A549 (cell line): ENCODE measurements around the gene TXNDC9. TPM values are rescaled to one million over a fixed set of nuclear protein-coding genes. Genes with fewer than 3 reads are reported as not detected.
"Not testable (repeated sequence)": the region's sequence is repeated elsewhere in the genome, so short reads cannot be mapped to it uniquely, and the experiment has no call there.

Experiments
- ATAC-seq, 2 experiments: fragments of 200-7000 bp in 1 of 2; fragments of >200 bp in 1 of 2; cut with Nextera tagmentation in 1 of 2; cut with Tn5 transposase in 1 of 2; 3 replicates each; pipeline versions ENCODE4 v1.8.0 to v1.9.1; 2018 to 2020; ENCODE audit warnings: mild to moderate bottlenecking in 1 of 2, moderate library complexity in 1 of 2
- CTCF ChIA-PET: fragments of 300-600 bp; sonication (Branson Sonifier 250); formaldehyde crosslinking; extraction: SDS; loops from one replicate; lab custom pipeline; 2021; ENCODE audit warnings: antibody characterized with exemption, inconsistent platforms; lab: Yijun Ruan, JAX
- POLR2A ChIA-PET: fragments of 350-600 bp; formaldehyde crosslinking; extraction: SDS; loops from one replicate; lab custom pipeline; 2021; ENCODE audit warnings: antibody characterized with exemption, inconsistent platforms; lab: Yijun Ruan, JAX
- DNase-seq, 2 experiments: peaks; one replicate each; pipeline versions ENCODE4 v3.0.0 to v3.0.0-alpha.2; 2011 to 2016; ENCODE audit warnings: low read depth in 1 of 2, low spot score in 1 of 2
- FAIRE-seq: peaks from 2 replicates; lab custom pipeline; 2011; peaks lifted over from hg19 to GRCh38; lab: Jason Lieb, UNC
- H3K27ac ChIP-seq, 2 experiments: fragments of >200 bp; sonication (Bioruptor Twin); formaldehyde crosslinking; 3 replicates each; pipeline ENCODE4 v1.5.1; 2016 to 2017
- H3K4me1 ChIP-seq: fragments of >200 bp; sonication (Bioruptor Twin); formaldehyde crosslinking; 3 replicates; pipeline ENCODE4 v1.6.1; 2016
- H3K4me2 ChIP-seq: fragments of >200 bp; sonication (Bioruptor Twin); formaldehyde crosslinking; 3 replicates; pipeline ENCODE4 v1.6.1; 2016
- H3K4me3 ChIP-seq: fragments of >200 bp; sonication (Bioruptor Twin); formaldehyde crosslinking; 3 replicates; pipeline ENCODE4 v1.5.1; 2016
- H3K9me3 ChIP-seq: fragments of >200 bp; sonication (Bioruptor Twin); formaldehyde crosslinking; 3 replicates; pipeline ENCODE4 v1.6.1; 2016
- BCL3 ChIP-seq: fragments of >200 bp; sonication (Bioruptor Twin); formaldehyde crosslinking; IDR thresholded peaks from 3 replicates; pipeline ENCODE4 v1.6.1; 2016
- BHLHE40 ChIP-seq: IDR thresholded peaks from 2 replicates; pipeline ENCODE4 v1.6.1; 2012; ENCODE audit warnings: low read depth, low read length, inconsistent platforms
- CBX8 ChIP-seq: fragments of 200-600 bp; sonication (generic); IDR thresholded peaks from 2 replicates; pipeline ENCODE4 v1.6.1; 2016
- CTCF ChIP-seq: fragments of >200 bp; sonication (Bioruptor Twin); formaldehyde crosslinking; IDR thresholded peaks from 3 replicates; pipeline ENCODE4 v1.5.1; 2016
- ESRRA ChIP-seq: fragments of 150-350 bp; IDR thresholded peaks from 2 replicates; pipeline ENCODE4 v1.6.1; 2014; ENCODE audit warnings: mild to moderate bottlenecking, low read length, borderline replicate concordance
- FOSB ChIP-seq: fragments of 250-450 bp; sonication (Bioruptor Pico); IDR thresholded peaks from 2 replicates; pipeline ENCODE4 v1.5.0; 2020; ENCODE audit warnings: mild to moderate bottlenecking, moderate library complexity
- FOXS1 ChIP-seq: fragments of 250-450 bp; sonication (Bioruptor Pico); IDR thresholded peaks from 2 replicates; pipeline ENCODE4 v1.5.0; 2020; ENCODE audit warnings: mild to moderate bottlenecking, moderate library complexity
- GATA3 ChIP-seq: IDR thresholded peaks from 2 replicates; pipeline ENCODE4 v1.6.1; 2012; ENCODE audit warnings: borderline replicate concordance
- HES2 ChIP-seq: fragments of >200 bp; sonication (Bioruptor Twin); formaldehyde crosslinking; IDR thresholded peaks from 2 replicates; pipeline ENCODE4 v1.6.1; 2016
- HOXB13 ChIP-seq: fragments of 250-450 bp; sonication (Bioruptor Pico); IDR thresholded peaks from 2 replicates; pipeline ENCODE4 v1.5.0; 2020; ENCODE audit warnings: low read depth, mild to moderate bottlenecking, moderate library complexity
- HOXB5 ChIP-seq: fragments of 250-450 bp; sonication (Bioruptor Pico); IDR thresholded peaks from 2 replicates; pipeline ENCODE4 v1.5.0; 2020; ENCODE audit warnings: mild to moderate bottlenecking, moderate library complexity
- KDM1A ChIP-seq: fragments of 200-600 bp; sonication (generic); IDR thresholded peaks from 2 replicates; pipeline ENCODE4 v1.6.1; 2016; ENCODE audit warnings: low read depth, mild to moderate bottlenecking
- KDM5A ChIP-seq: fragments of 200-600 bp; sonication (generic); IDR thresholded peaks from 2 replicates; pipeline ENCODE4 v1.6.1; 2016; ENCODE audit warnings: antibody characterized with exemption, mild to moderate bottlenecking
- MAZ ChIP-seq: fragments of 150-350 bp; IDR thresholded peaks from 2 replicates; pipeline ENCODE4 v1.6.1; 2014; ENCODE audit warnings: antibody characterized with exemption, low read depth, low read length, borderline replicate concordance
- MYC ChIP-seq: IDR thresholded peaks from 2 replicates; pipeline ENCODE4 v1.6.1; 2012; ENCODE audit warnings: mild to moderate bottlenecking, inconsistent platforms, low read length, improper control_type of control experiment, borderline replicate concordance
- PBX3 ChIP-seq: IDR thresholded peaks from 2 replicates; pipeline ENCODE4 v1.6.1; 2012
- PHF8 ChIP-seq: fragments of 200-600 bp; sonication (generic); IDR thresholded peaks from 2 replicates; pipeline ENCODE4 v1.6.1; 2016; ENCODE audit warnings: low read depth, mild to moderate bottlenecking, antibody characterized with exemption, moderate library complexity, borderline replicate concordance
- POLR2AphosphoS2 ChIP-seq: conservative IDR thresholded peaks from 2 replicates; pipeline ENCODE4 v1.6.1; 2012; ENCODE audit warnings: low read length, improper control_type of control experiment, inconsistent platforms
- REST ChIP-seq: fragments of 200-600 bp; sonication (generic); IDR thresholded peaks from 2 replicates; pipeline ENCODE4 v1.6.1; 2016; ENCODE audit warnings: antibody characterized with exemption, mild to moderate bottlenecking, moderate library complexity
- SREBF2 ChIP-seq: fragments of 450-650 bp; IDR thresholded peaks from 2 replicates; pipeline ENCODE4 v1.6.1; 2014; ENCODE audit warnings: mild to moderate bottlenecking, moderate library complexity
- ZC3H11A ChIP-seq: fragments of 450-650 bp; IDR thresholded peaks from 2 replicates; pipeline ENCODE4 v1.6.1; 2014; ENCODE audit warnings: antibody characterized with exemption, mild to moderate bottlenecking
- ZFP36 ChIP-seq: fragments of 450-650 bp; IDR thresholded peaks from 2 replicates; pipeline ENCODE4 v1.6.1; 2014; ENCODE audit warnings: borderline replicate concordance; ENCODE audit not compliant: partially characterized antibody
- WGBS: methylation state at CpG from one replicate; pipeline ENCODE4 v1.1.6; 2017; ENCODE audit errors: missing lambda C conversion rate; 5-methylcytosine and 5-hydroxymethylcytosine counted together
- polyA plus RNA-seq, 4 experiments: library from polyadenylated mRNA; depleted of rRNA in 3 of 4; stranded (reverse); fragments of >200 nt; fragmentation: RNase III in 1 of 4; extraction: RNeasy Plus Mini Kit Qiagen cat#74134 plus additional on column Dnase treatment in 1 of 4; gene quantifications; 2 replicates in 3 of 4; 3 replicates in 1 of 4; pipeline ENCODE4 v1.2.3, GENCODE V29; 2011 to 2017

TXNDC9 gene
- polyA plus RNA-seq, 2 of the 4 experiments (the other 2 are of a cell fraction) = 36.7 to 65.6 TPM

- ChIA-PET CTCF (interaction anchor here (0.6 to 1.9 kb wide), 6 partner anchors 8 to 125 kb away, joined by 3 to 9 read pairs (median 4); partner anchors contain the start of genes EIF5B and TXNDC9), POLR2A (no interaction called here)
- Histone ChIP-seq H3K4me3 (no peak overlapping the region), H3K4me2 (no peak overlapping the region), H3K9me3 (no peaks in the 10 kb centered on the region), H3K27ac (no peak overlapping the region), H3K4me1 (no peaks in the 10 kb centered on the region)
- DNase-seq = no peak
- 55% methylated on average over 2 of the region's 2 CpGs for WGBS
- FAIRE-seq = no peak
- no peak for TF ChIP-seq ZC3H11A
- TF ChIP-seq BHLHE40 = no peak
- no peak for TF ChIP-seq HOXB13
- TF ChIP-seq MAZ = no peak
- no peak for TF ChIP-seq KDM1A
- TF ChIP-seq KDM5A = no peak
- TF ChIP-seq POLR2AphosphoS2 = no peak
- no peak for TF ChIP-seq PHF8
- TF ChIP-seq MYC = no peak
- TF ChIP-seq ZFP36 = no peak
- TF ChIP-seq HOXB5 = no peak
- TF ChIP-seq SREBF2 = no peak
- TF ChIP-seq FOSB (CRISPR knock-in tag) = no peak
- no peak for TF ChIP-seq REST
- no peak for TF ChIP-seq GATA3
- no peak for TF ChIP-seq BCL3
- TF ChIP-seq FOXS1 (CRISPR knock-in tag) = no peak
- TF ChIP-seq ESRRA = no peak
- no peak for TF ChIP-seq CBX8
- ATAC-seq = no peak
Observed at GRCh38 chr2:99365661-99366060, 29.5 kb upstream of the TXNDC9 start.

GRCh38 chr2:99356853-99357252 is 20.7 kb upstream of the TXNDC9 start:
- Histone ChIP-seq H3K9me3 (no peaks in the 10 kb centered on the region), H3K27ac (no peak overlapping the region), H3K4me1 (no peaks in the 10 kb centered on the region), H3K4me2 (no peak overlapping the region), H3K4me3 (no peak overlapping the region)
- no peak for DNase-seq
- CTCF ChIA-PET = interaction anchor here (1.7 to 2.1 kb wide), 2 partner anchors 11 to 20 kb away, joined by 4 read pairs; partner anchors contain the start of gene EIF5B
- POLR2A ChIA-PET = no interaction called here
- ATAC-seq = no peak
- FAIRE-seq = no peak
- no peak for TF ChIP-seq HES2
- no peak for TF ChIP-seq PBX3
- no peak for TF ChIP-seq CTCF
- TF ChIP-seq GATA3 = no peak

GRCh38 chr2:99354825-99355224 is 18.7 kb upstream of the TXNDC9 start:
- 95% methylated on average over 8 of the region's 8 CpGs for WGBS
- H3K4me2 ChIP-seq, H3K4me1 ChIP-seq, FAIRE-seq, H3K9me3 ChIP-seq, H3K27ac ChIP-seq, POLR2A ChIA-PET, DNase-seq, CTCF ChIA-PET, ATAC-seq, H3K4me3 ChIP-seq: not testable (repeated sequence)
